Endodermal cell (in vitro differentiated cells): ENCODE data around the gene NOS1AP. TPM values are rescaled to one million over a fixed set of nuclear protein-coding genes. Genes with fewer than 3 reads are reported as not detected.

Source experiments
- DNase-seq: peaks from one replicate; pipeline ENCODE4 v3.0.0-alpha.2; 2017
- H3K27ac ChIP-seq: 2 replicates; pipeline ENCODE4 v1.5.1; 2013; ENCODE audit warnings: mild to moderate bottlenecking, low read depth, low read length, moderate library complexity
- H3K27me3 ChIP-seq: 2 replicates; pipeline ENCODE4 v1.6.1; 2013; ENCODE audit warnings: mild to moderate bottlenecking, low read length, moderate library complexity; ENCODE audit not compliant: insufficient read depth, control insufficient read depth, poor library complexity, severe bottlenecking
- H3K36me3 ChIP-seq: 2 replicates; pipeline ENCODE4 v1.7.0; 2013; ENCODE audit warnings: mild to moderate bottlenecking, low read length, moderate library complexity; ENCODE audit not compliant: control insufficient read depth, insufficient read depth
- H3K4me1 ChIP-seq: one replicate; pipeline ENCODE4 v1.7.0; 2013; ENCODE audit warnings: low read length; ENCODE audit not compliant: control insufficient read depth, insufficient read depth
- H3K4me3 ChIP-seq: 2 replicates; pipeline ENCODE4 v1.5.1; 2013; ENCODE audit warnings: mild to moderate bottlenecking, low read length, moderate library complexity
- H3K9ac ChIP-seq: 2 replicates; pipeline ENCODE4 v1.6.1; 2013; ENCODE audit warnings: mild to moderate bottlenecking, low read length, moderate library complexity; ENCODE audit not compliant: poor library complexity, severe bottlenecking; ENCODE audit errors: extremely low read depth
- H3K9me3 ChIP-seq: 2 replicates; pipeline ENCODE4 v1.6.1; 2013; ENCODE audit warnings: mild to moderate bottlenecking, low read length, moderate library complexity; ENCODE audit not compliant: control insufficient read depth
- H3K27ac Mint-ChIP-seq: 2 replicates; pipeline ENCODE4 v1.8.0; 2020; ENCODE audit warnings: mixed read lengths
- H3K27me3 Mint-ChIP-seq: 2 replicates; pipeline ENCODE4 v1.8.0; 2021; ENCODE audit warnings: mild to moderate bottlenecking, mixed read lengths; ENCODE audit not compliant: insufficient read depth
- H3K36me3 Mint-ChIP-seq: 2 replicates; pipeline ENCODE4 v1.8.0; 2020; ENCODE audit warnings: low read depth, mixed read lengths
- H3K4me1 Mint-ChIP-seq: 2 replicates; pipeline ENCODE4 v1.8.0; 2020; ENCODE audit warnings: mixed read lengths
- H3K4me3 Mint-ChIP-seq: 2 replicates; pipeline ENCODE4 v1.8.0; 2020; ENCODE audit warnings: mild to moderate bottlenecking, moderate library complexity, mixed read lengths
- H3K9me3 Mint-ChIP-seq: 2 replicates; pipeline ENCODE4 v1.8.0; 2020; ENCODE audit warnings: mild to moderate bottlenecking, mixed read lengths
- CTCF ChIP-seq: fragments of 200-600 bp; sonication (generic); conservative IDR thresholded peaks from 2 replicates; pipeline ENCODE4 v1.5.0; 2021; ENCODE audit warnings: antibody characterized with exemption, mild to moderate bottlenecking
- WGBS, 2 experiments: methylation state at CpG; one replicate each; pipeline versions ENCODE4 v1.1.5 to v1.1.7; 2013; ENCODE audit warnings: missing lambda C conversion rate in 2 of 2, mixed read lengths in 1 of 2; ENCODE audit not compliant: insufficient coverage in 1 of 2, insufficient read length in 1 of 2; 5-methylcytosine and 5-hydroxymethylcytosine counted together
- total RNA-seq, 2 donors: library from RNA; stranded (reverse); fragmentation: NEBNext Ultra II Directional in 1 of 2; extraction: Animal tissue kit (Norgen Biotek cat#: 25700) in 1 of 2; gene quantifications; 2 replicates in 1 of 2; 3 replicates in 1 of 2; pipeline ENCODE4 v1.2.1, GENCODE V29; 2021

The NOS1AP gene
- total RNA-seq, 2 donors from 2014 or later = 4.8 to 5.9 TPM

GRCh38 chr1:162206749-162207635 is 137.5 kb downstream of the NOS1AP start:
- H3K27me3 Mint-ChIP-seq = peaks cover 4% of the 10 kb centered on the region
- Histone ChIP-seq H3K9ac (no peak overlapping the region), H3K4me1 (peaks cover 4% of the 10 kb centered on the region), H3K9me3 (no peaks in the 10 kb centered on the region), H3K4me3 (no peak overlapping the region), H3K36me3 (no peaks in the 10 kb centered on the region), H3K27ac (no peak overlapping the region), H3K27me3 (no peaks in the 10 kb centered on the region)
- TF ChIP-seq CTCF = no peak
- H3K4me3 Mint-ChIP-seq = no peak overlapping the region
- no peaks in the 10 kb centered on the region for H3K36me3 Mint-ChIP-seq
- H3K27ac Mint-ChIP-seq = no peak overlapping the region
- peaks cover 25% of the 10 kb centered on the region for H3K4me1 Mint-ChIP-seq
- DNase-seq = peak; percentile 56
- 84 to 88% methylated on average over 10 to 12 of the region's 12 CpGs for WGBS, 2 experiments
- no peaks in the 10 kb centered on the region for H3K9me3 Mint-ChIP-seq

- no peak for DNase-seq
- Histone ChIP-seq H3K27me3 (no peaks in the 10 kb centered on the region), H3K36me3 (no peaks in the 10 kb centered on the region), H3K4me3 (no peak overlapping the region), H3K9ac (no peak overlapping the region), H3K9me3 (no peaks in the 10 kb centered on the region), H3K27ac (no peak overlapping the region), H3K4me1 (peaks cover 4% of the 10 kb centered on the region)
- Mint-ChIP-seq H3K27ac (no peak overlapping the region), H3K36me3 (no peaks in the 10 kb centered on the region), H3K27me3 (peaks cover 4% of the 10 kb centered on the region), H3K4me3 (no peak overlapping the region), H3K4me1 (peaks cover 25% of the 10 kb centered on the region), H3K9me3 (no peaks in the 10 kb centered on the region)
- 94% methylated on average over 3 of the region's 3 CpGs; no CpG with 5 or more reads in 1 of the 2 experiments for WGBS, 2 experiments
- TF ChIP-seq CTCF = no peak
Measured at GRCh38 chr1:162207862-162208261, 138.4 kb downstream of the NOS1AP start.

DNA sequence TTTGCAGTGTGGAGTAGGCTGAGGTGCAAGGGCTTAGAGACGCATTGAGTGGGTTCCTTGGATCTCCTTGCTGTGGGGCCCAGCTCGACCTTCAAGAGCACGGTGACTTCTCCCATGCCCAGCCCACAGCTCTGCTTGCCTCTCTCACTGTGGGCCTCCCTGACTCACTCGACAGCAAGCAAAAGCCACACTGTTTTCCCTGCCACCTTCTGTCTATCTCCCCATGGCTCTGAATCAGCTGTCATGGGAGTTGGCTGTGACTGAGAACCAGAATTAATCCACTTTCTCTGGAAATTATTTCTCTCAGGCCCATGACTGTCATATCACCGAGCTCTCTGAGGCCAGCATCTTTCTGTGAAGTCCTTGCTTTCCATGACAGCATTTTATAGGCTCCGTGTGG is 140.7 kb downstream of the NOS1AP start:
- no peaks in the 10 kb centered on the region for H3K27me3 ChIP-seq
- H3K9ac ChIP-seq = no peak overlapping the region
- H3K27ac Mint-ChIP-seq = no peak overlapping the region
- no peaks in the 10 kb centered on the region for H3K9me3 Mint-ChIP-seq
- TF ChIP-seq CTCF = no peak
- H3K27ac ChIP-seq = no peak overlapping the region
- no peaks in the 10 kb centered on the region for H3K36me3 Mint-ChIP-seq
- no peak overlapping the region for H3K4me3 Mint-ChIP-seq
- WGBS, 2 experiments = 74 to 76% methylated on average over 5 to 6 of the region's 6 CpGs
- peaks cover 4% of the 10 kb centered on the region for H3K27me3 Mint-ChIP-seq
- peaks cover 4% of the 10 kb centered on the region for H3K4me1 ChIP-seq
- no peaks in the 10 kb centered on the region for H3K9me3 ChIP-seq
- no peaks in the 10 kb centered on the region for H3K36me3 ChIP-seq
- H3K4me3 ChIP-seq = no peak overlapping the region
- no peak for DNase-seq
- peaks cover 25% of the 10 kb centered on the region for H3K4me1 Mint-ChIP-seq
